ENCODE results near the gene ITPR1. TPM values are rescaled to one million over a fixed set of nuclear protein-coding genes. Genes with fewer than 3 reads are reported as not detected.

Gene ITPR1
- polyA plus RNA-seq, 5 donors: 34.8 to 47.9 (median 40.8) TPM

- DNase-seq: no peak
Observed at GRCh38 chr3:4716706-4717362, 223.7 kb downstream of the ITPR1 start.

GRCh38 chr3:4717363-4717740 lies 224.2 kb downstream of the ITPR1 start:
- DNase-seq: no peak

- DNase-seq: no peak
Observed at GRCh38 chr3:4718179-4718736, 225.1 kb downstream of the ITPR1 start.

GRCh38 chr3:4719046-4719501 lies 225.9 kb downstream of the ITPR1 start:
- DNase-seq: no peak

GRCh38 chr3:4720316-4721075 lies 227.3 kb downstream of the ITPR1 start:
- DNase-seq: peak; percentile 55 to 60

GRCh38 chr3:4721511-4721911 lies 228.4 kb downstream of the ITPR1 start:
- no peak for DNase-seq

- DNase-seq: no peak
Observed at GRCh38 chr3:4722103-4722502, 229.0 kb downstream of the ITPR1 start.

GRCh38 chr3:4724051-4724629 lies 231.0 kb downstream of the ITPR1 start:
- no peak for DNase-seq

- no peak for DNase-seq
Observed at GRCh38 chr3:4726549-4726948, 233.4 kb downstream of the ITPR1 start.

GRCh38 chr3:4729061-4729973 lies 236.2 kb downstream of the ITPR1 start:
- no peak for DNase-seq

- DNase-seq: no peak
Observed at GRCh38 chr3:4730719-4731118, 237.6 kb downstream of the ITPR1 start.

GRCh38 chr3:4731543-4732111 lies 238.5 kb downstream of the ITPR1 start:
- DNase-seq: no peak

- DNase-seq: no peak
Observed at GRCh38 chr3:4732925-4733324, 239.8 kb downstream of the ITPR1 start.

GRCh38 chr3:4734454-4734853 lies 241.3 kb downstream of the ITPR1 start:
- no peak for DNase-seq

GRCh38 chr3:4735243-4735642 lies 242.1 kb downstream of the ITPR1 start:
- DNase-seq: no peak

GRCh38 chr3:4736284-4736861 lies 243.2 kb downstream of the ITPR1 start:
- peak; percentile 47 to 50 for DNase-seq

GRCh38 chr3:4738737-4739274 lies 245.7 kb downstream of the ITPR1 start:
- DNase-seq: no peak

- no peak for DNase-seq
Observed at GRCh38 chr3:4739289-4740236, 246.4 kb downstream of the ITPR1 start.

- no peak for DNase-seq
Observed at GRCh38 chr3:4740397-4741105, 247.4 kb downstream of the ITPR1 start.
